22Rv1 (cell line): ENCODE data around the gene PSMB1.

Source experiments
- CTCF ChIP-seq: fragments of 450-650 bp; IDR thresholded peaks from 2 replicates; pipeline ENCODE4 v1.5.1; 2017; ENCODE audit warnings: mild to moderate bottlenecking
- ZFX ChIP-seq: fragments of 450-650 bp; IDR thresholded peaks from 2 replicates; pipeline ENCODE4 v1.6.1; 2017; ENCODE audit warnings: antibody characterized with exemption, borderline replicate concordance

GRCh38 chr6:170523256-170524171 is 29.6 kb downstream of the PSMB1 start:
- TF ChIP-seq CTCF (no peak), ZFX (no peak)
